HG03196 (cell line): ENCODE results near the gene SLC37A2.
"Not testable (repeated sequence)": the region's sequence is repeated elsewhere in the genome, so short reads cannot be mapped to it uniquely, and the experiment has no call there.

Experiments used
- ATAC-seq: cut with Tn5 transposase; IDR thresholded peaks from one replicate; pipeline ENCODE4 v1.9.1; 2021; ENCODE audit not compliant: unreplicated experiment

The SLC37A2 gene

GRCh38 chr11:125062931-125063428, at the start of gene SLC37A2:
TSS of gene SLC37A2 (plus strand) at chr11:125063305. CDS start at chr11:125063368, 63 bp downstream.
- ATAC-seq: peak; percentile 91

DNA sequence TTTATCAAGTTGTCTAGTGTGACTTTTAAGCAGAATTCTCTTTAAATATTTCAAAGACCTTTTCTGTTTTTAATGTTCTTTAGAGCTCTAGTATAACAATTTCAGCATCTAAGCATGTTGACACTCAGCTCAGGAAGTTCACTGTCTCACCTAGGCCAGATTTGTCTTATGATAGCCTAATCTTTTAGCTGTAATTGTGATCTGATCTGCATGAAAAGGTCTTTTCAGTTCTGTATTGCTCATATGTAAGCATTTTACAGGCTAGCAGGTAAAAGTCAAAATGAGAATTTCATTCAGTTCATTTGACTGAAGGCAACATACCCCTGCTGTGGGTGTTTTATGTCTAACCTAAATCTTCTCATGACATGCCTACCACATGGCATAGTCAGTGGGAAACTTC, 46.7 kb upstream of the SLC37A2 start:
- ATAC-seq: no peak

DNA sequence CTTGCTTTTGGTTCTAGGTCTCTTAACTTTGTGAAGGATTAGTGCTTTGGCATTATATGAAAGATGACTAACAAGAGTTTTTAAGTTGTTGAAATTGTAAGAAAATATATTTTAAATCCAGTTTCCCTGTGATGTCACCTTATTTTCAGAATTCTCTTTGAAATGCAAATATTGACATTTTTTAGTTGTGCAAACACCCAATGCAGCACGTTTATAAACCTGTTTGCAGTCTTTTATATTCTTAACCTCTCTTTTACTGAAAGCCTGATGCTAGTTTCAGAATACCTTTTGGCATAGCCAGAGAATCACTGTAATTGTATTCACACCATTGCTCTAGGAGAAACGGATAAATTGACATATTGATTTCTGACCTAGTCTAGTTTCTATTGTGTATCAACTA, 42.8 kb upstream of the SLC37A2 start:
- no peak for ATAC-seq

- no peak for ATAC-seq
These were observed 40.6 kb upstream of the SLC37A2 start for GRCh38 chr11:125022551-125022950.

DNA sequence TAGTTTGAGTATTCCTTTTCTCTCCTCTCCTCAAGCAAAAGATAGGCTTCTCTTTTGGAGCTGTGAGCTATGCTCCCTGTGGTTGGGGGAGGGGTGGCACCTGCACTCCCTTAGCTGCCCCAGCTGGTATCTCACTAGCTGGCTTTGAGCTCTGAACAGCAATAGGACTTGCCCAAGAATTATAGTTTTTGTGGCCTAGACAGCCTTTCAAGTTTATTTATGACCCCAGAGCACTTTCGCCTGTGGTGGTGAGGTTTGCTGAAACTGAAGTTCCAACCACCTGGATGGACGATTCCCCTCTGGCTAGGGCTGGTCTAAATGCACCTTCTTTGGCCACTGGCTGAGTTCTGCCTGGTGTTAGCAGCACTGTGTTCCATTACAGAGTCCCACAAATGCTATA, 37.1 kb upstream of the SLC37A2 start:
- ATAC-seq: no peak

- not testable (repeated sequence) for ATAC-seq
These were observed 33.7 kb upstream of the SLC37A2 start for GRCh38 chr11:125029431-125029830.

- no peak for ATAC-seq
These were observed 26.2 kb upstream of the SLC37A2 start for GRCh38 chr11:125036933-125037332.

DNA sequence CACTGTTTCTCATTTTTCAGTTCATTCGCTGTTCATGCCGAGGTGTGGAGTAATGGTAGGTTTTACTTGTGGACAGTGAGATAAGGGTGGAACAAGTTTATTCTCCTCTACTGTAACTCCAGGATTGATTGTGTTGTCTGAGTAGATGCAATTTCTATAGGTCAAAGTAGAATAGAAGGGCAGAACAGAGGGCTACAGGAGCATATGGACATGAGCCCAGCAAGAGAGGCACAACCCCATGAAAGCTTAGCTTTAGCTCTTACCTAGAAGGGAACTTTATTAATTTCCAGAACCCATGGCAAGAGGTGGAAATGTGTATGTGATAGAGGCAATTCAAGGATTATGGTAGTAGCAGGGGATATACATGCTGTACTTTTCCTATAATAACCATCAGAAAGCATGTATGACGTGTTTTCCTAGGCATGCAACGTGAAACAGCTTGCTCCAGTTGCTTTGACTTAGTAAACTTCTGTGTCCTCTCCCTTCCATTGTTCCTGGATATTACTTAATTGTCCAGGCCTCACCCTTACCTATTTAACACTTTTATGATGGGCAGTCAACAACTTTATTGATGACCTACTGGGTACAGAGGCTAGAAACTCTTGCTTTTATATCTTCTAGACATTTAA, 13.8 kb upstream of the SLC37A2 start:
- ATAC-seq: no peak

DNA sequence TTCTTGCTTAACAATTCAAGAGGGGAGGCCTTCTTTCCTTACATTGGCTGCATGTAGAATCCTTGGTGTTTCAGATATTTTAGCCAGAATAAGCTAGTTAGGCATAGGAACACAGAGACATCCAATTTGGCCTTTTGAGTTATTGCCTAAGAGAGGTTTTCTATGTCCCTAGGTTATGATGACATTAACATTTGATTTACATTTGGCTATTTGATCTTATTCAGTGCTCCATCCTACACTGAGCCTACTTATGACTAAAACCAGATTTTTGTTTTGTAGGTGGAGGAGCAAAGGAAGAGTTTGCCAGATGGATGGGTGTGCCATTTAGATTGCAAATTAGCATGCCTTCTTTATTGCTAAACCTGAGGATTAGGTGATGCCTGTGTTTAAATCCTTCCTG, 11.1 kb upstream of the SLC37A2 start:
- no peak for ATAC-seq

DNA sequence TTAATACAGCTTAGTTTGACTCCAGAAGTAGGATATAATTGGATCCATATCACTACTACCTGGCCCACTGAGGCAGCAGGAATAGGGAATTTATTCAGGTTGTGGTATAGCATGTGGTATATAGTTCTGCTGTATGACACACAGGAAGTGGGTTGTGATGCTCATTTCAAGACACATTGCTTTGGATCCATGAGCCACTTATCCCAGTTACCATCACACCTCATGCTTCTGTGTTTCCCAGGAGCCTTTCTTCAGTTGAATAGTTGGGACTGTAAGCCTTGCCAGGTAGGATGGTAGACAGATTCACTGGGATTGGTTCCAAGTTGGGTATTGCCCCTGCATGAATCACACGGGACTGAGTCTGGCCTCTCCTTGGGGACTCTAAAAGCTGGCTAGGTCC, 9.9 kb upstream of the SLC37A2 start:
- no peak for ATAC-seq

GRCh38 chr11:125055107-125055715, 7.9 kb upstream of the SLC37A2 start:
- no peak for ATAC-seq

GRCh38 chr11:125056111-125056510, 7.0 kb upstream of the SLC37A2 start:
- not testable (repeated sequence) for ATAC-seq

DNA sequence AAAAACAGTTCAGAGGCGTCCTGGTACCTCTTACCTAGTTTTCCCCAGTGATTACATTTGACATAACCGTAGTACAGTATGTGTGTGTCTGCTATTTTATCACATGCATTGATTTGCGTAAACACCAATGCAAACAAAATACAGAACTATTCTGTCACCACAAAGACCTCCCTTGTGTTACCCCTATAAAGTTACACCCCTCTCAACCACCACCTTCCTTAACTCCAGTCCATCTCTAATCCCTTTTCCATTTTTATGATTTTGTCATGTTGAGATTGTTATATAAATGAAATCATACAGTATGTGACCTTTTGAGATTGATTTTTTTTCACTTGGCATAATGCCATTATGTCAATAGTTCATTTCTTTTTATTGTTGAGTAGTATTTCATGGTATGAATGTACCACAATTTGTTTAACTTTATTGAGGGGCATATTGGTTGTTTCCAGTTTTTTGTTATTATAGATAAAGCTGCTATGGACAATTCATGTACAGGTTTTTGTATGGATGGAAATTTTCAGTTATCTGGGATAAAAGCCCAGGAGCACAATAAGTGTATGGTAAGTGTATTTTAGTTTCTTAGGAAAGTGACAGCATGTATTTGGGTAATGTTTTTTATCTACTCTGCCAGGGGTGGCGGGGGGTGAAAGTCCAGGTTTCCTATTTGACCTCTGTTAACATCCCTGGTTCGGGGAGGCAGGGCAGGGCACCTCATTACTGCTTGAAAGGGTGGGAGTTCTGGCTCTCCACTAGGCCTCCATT, 6.0 kb upstream of the SLC37A2 start:
- ATAC-seq: no peak

- no peak for ATAC-seq
These were observed 5.5 kb upstream of the SLC37A2 start for GRCh38 chr11:125057693-125058016.

DNA sequence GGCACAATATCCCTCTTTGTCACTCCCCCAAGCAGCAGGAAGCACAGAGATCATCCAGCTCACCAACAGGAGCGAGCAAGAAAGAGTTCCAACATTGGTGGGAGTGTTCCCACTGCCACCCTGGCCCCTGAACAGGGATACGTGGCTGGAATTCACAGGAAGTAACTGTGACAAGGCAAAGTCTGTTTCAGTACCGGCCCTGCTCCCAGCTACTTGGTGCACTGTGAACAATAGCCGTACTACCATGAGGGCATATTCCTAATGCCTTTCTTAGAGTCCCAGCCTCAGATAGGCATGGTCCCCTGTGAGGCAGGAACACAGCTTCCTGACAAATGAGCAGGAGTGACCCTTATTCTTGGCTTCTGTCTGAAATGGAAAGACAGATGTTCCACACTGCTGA, 1.8 kb upstream of the SLC37A2 start:
- no peak for ATAC-seq

DNA sequence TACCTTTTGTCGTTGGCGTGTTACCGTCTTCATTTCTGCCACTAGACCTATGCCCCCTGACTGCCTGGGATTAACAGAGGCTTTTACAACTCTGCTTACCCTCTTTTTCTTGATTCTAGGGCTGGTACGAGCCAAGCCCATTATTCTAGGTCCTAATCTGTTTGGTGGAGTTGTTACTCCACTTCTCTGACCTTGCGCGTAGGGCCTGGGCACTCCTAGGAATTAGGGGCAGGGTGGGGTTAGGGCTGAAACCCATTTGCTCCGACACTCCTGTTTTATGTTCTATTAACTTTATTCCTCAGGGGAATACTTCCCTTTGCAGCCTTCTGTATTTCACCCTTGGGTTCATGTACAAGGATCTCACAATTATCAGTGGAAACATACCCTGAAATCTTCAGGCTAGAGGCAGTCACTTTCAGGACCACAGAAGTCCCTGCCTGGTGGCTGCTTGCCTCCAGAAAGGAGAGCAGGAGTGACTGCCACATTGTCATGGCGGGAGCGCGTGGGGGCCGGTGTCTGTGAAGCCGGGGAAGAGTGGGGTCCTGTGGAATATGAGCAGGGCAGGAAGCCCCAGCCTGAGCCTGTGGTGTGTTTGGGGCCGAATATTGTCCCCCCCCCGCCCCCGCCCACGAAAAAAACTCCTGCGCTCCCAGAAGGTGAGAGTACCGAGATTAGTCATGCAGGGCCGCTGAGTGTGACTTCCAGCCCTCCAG, 731 bp upstream of the SLC37A2 start:
- ATAC-seq: peak; percentile 1

DNA sequence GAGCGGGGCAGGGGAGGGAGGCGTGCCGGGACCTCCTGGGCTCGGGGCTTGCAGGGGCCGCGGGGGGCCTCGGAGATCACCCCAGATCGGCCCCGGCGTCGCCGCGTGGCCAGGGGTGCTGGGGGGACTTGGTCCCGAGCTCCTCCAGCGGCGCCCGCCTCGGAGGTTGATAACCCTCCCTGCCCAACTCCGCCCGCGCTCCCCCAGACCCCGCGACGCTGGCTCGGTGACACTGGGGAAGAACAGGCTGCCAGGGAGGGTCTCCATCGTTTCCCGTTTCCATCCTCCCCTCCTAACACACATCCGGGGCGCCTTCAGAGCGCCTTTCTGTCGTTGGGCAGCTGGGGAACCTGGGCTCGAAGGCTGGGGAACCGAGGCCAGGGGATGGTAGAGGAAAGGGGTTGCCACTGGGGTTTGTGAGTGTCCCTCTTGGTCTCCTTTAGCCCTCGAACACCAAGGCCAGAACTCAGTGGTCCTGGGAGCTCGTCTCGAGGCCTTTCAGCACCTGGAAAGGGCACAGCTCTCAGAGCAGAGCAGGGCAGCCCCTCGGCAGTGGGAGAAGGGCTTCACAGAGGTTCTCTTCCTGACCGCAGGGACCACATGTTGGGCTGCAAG, 431 bp downstream of the SLC37A2 start:
- peak; percentile 23 for ATAC-seq

- ATAC-seq: no peak
These were observed 965 bp downstream of the SLC37A2 start for GRCh38 chr11:125064070-125064469.

- ATAC-seq: no peak
These were observed 5.3 kb downstream of the SLC37A2 start for GRCh38 chr11:125068368-125068767.

DNA sequence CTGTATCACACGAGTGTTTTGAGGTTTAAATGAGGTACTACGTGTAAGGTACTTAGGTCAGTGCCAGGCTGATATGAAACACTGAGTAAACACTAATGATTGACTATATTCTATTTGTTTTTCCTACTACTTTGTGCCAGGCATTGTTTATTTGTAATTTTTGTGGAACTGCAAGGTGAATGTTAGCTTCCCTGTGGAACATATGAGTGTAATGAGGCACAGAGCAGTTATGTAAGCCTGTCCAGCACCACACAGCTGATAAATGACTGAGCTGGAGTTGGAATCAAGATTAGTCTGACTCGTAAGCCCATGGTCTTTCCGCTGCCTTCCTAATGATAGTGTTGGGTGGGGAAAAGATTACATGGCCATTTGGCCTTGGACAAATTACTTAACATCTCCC, 5.9 kb downstream of the SLC37A2 start:
- no peak for ATAC-seq

DNA sequence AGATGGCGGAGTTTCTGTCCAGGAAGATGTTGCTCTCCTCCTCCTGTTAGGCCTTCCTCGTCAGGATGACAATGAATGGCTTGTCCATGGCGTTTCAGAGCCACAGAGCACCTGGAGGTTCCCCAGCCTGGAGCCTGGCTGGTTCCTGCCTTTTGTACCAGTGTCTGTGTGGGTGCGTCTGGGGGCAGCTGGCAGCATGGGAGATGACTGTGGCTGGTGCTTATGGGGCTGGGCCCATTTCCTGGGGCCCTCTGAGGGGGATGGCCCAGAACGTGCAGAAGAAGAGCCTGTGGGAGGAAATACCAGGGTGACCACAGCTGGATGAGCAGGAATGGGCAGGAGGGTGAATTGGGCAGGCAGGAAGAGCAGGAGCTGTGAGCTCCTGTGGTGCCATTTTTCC, 6.7 kb downstream of the SLC37A2 start:
- no peak for ATAC-seq
